ENCODE results near the gene FAM163B. TPM values are rescaled to one million over a fixed set of nuclear protein-coding genes. Genes with fewer than 3 reads are reported as not detected.

The FAM163B gene
- polyA plus RNA-seq, 1 donor (not counting 4 experiments of a cell fraction or from before 2014, with no cell fraction given): not detected

- H3K27me3 ChIP-seq (ENCODE audit: control insufficient read depth, extremely low read depth, insufficient read depth, low read length): peaks cover 24% of the 10 kb centered on the region
- no peak overlapping the region for H3K27ac ChIP-seq (ENCODE audit: control insufficient read depth, insufficient read depth, low read length)
- H3K36me3 ChIP-seq (ENCODE audit: control insufficient read depth in 2 of 2, extremely low read depth in 1 of 2, insufficient read depth in 2 of 2, low read length in 2 of 2): no peaks in the 10 kb centered on the region
- H4K20me1 ChIP-seq (ENCODE audit: control insufficient read depth, extremely low read depth, insufficient read depth, low read length): no peaks in the 10 kb centered on the region
- no peak overlapping the region for H2AFZ ChIP-seq (ENCODE audit: control insufficient read depth, low read length)
- TF ChIP-seq EZH2 (IDR thresholded peaks at IDR 0.05; ENCODE audit: low read length) (no peak), CTCF (optimal IDR thresholded peaks at IDR 0.05 in 1 of 3, IDR thresholded peaks at IDR 0.05 in 1 of 3, conservative IDR thresholded peaks at IDR 0.05 in 1 of 3; ENCODE audit: extremely low read depth in 1 of 3, insufficient read depth in 2 of 3, low read length in 3 of 3) (no peak)
- no peak overlapping the region for H3K4me3 ChIP-seq (ENCODE audit: control insufficient read depth in 2 of 3, extremely low read depth in 1 of 3, insufficient read depth in 2 of 3, low read depth in 1 of 3, low read length in 3 of 3)
- H3K9ac ChIP-seq (ENCODE audit: control insufficient read depth, extremely low read depth, insufficient read depth, low read length): no peak overlapping the region
- H3K9me3 ChIP-seq (ENCODE audit: control insufficient read depth, low read depth, low read length): no peaks in the 10 kb centered on the region
- H3K79me2 ChIP-seq (ENCODE audit: control insufficient read depth, insufficient read depth, low read length): no peaks in the 10 kb centered on the region
- DNase-seq (ENCODE audit: low read depth, low spot score): no peak
- FAIRE-seq: no peak
- H3K4me1 ChIP-seq (ENCODE audit: control insufficient read depth, extremely low read depth, insufficient read depth, low read length): no peaks in the 10 kb centered on the region
- dilution Hi-C loops (cut with MboI; ENCODE audit: extremely low pct_ligation_motif_present, low sequenced_read_pairs): no loop called here
- H3K4me2 ChIP-seq (ENCODE audit: control insufficient read depth, extremely low read depth, insufficient read depth, low read depth, low read length): no peak overlapping the region
- H3K9me1 ChIP-seq (ENCODE audit: control insufficient read depth, extremely low read depth, insufficient read depth, low read length): no peaks in the 10 kb centered on the region
Measured at GRCh38 chr9:133574771-133575170, 34.4 kb downstream of the FAM163B start.

GRCh38 chr9:133573791-133574515 lies 35.2 kb downstream of the FAM163B start:
- Histone ChIP-seq H3K27me3 (ENCODE audit: control insufficient read depth, extremely low read depth, insufficient read depth, low read length) (peaks cover 19% of the 10 kb centered on the region), H3K36me3 (ENCODE audit: control insufficient read depth in 2 of 2, extremely low read depth in 1 of 2, insufficient read depth in 2 of 2, low read length in 2 of 2) (no peaks in the 10 kb centered on the region), H3K9me3 (ENCODE audit: control insufficient read depth, low read depth, low read length) (no peaks in the 10 kb centered on the region), H3K9me1 (ENCODE audit: control insufficient read depth, extremely low read depth, insufficient read depth, low read length) (no peaks in the 10 kb centered on the region), H2AFZ (ENCODE audit: control insufficient read depth, low read length) (no peak overlapping the region), H4K20me1 (ENCODE audit: control insufficient read depth, extremely low read depth, insufficient read depth, low read length) (no peaks in the 10 kb centered on the region), H3K4me1 (ENCODE audit: control insufficient read depth, extremely low read depth, insufficient read depth, low read length) (no peaks in the 10 kb centered on the region), H3K79me2 (ENCODE audit: control insufficient read depth, insufficient read depth, low read length) (no peaks in the 10 kb centered on the region), H3K4me2 (ENCODE audit: control insufficient read depth, extremely low read depth, insufficient read depth, low read depth, low read length) (no peak overlapping the region), H3K9ac (ENCODE audit: control insufficient read depth, extremely low read depth, insufficient read depth, low read length) (no peak overlapping the region), H3K27ac (ENCODE audit: control insufficient read depth, insufficient read depth, low read length) (no peak overlapping the region), H3K4me3 (ENCODE audit: control insufficient read depth in 2 of 3, extremely low read depth in 1 of 3, insufficient read depth in 2 of 3, low read depth in 1 of 3, low read length in 3 of 3) (no peak overlapping the region)
- FAIRE-seq: no peak
- TF ChIP-seq CTCF (optimal IDR thresholded peaks at IDR 0.05 in 1 of 3, IDR thresholded peaks at IDR 0.05 in 1 of 3, conservative IDR thresholded peaks at IDR 0.05 in 1 of 3; ENCODE audit: extremely low read depth in 1 of 3, insufficient read depth in 2 of 3, low read length in 3 of 3): no peak
- TF ChIP-seq EZH2 (IDR thresholded peaks at IDR 0.05; ENCODE audit: low read length): no peak
- dilution Hi-C loops (cut with MboI; ENCODE audit: extremely low pct_ligation_motif_present, low sequenced_read_pairs): no loop called here
- DNase-seq (ENCODE audit: low read depth, low spot score): no peak

Measured in keratinocyte (primary cell).